UCSD-AML1 (cell line): Measurements from ENCODE around the gene RANBP17.

Experiments used
- DNase-seq: peaks from one replicate; lab custom pipeline; 2025; ENCODE audit not compliant: unreplicated experiment; lab: John Stamatoyannopoulos, UW

RANBP17 gene

GRCh38 chr5:171312129-171312974, 450.5 kb downstream of the RANBP17 start:
- no peak for DNase-seq

- DNase-seq, result no peak
Measured at GRCh38 chr5:171313481-171314206, 451.8 kb downstream of the RANBP17 start.

GRCh38 chr5:171314728-171315385, 453.0 kb downstream of the RANBP17 start:
- DNase-seq, result no peak

GRCh38 chr5:171315386-171315891, 453.6 kb downstream of the RANBP17 start:
- DNase-seq, result no peak

GRCh38 chr5:171315925-171316257, 454.1 kb downstream of the RANBP17 start:
- no peak for DNase-seq

GRCh38 chr5:171316258-171317121, 454.7 kb downstream of the RANBP17 start:
- no peak for DNase-seq

- no peak for DNase-seq
Measured at GRCh38 chr5:171317230-171317629, 455.4 kb downstream of the RANBP17 start.

GRCh38 chr5:171318026-171318425, 456.2 kb downstream of the RANBP17 start:
- DNase-seq, result no peak

- no peak for DNase-seq
Measured at GRCh38 chr5:171321447-171321846, 459.6 kb downstream of the RANBP17 start.

- DNase-seq, result no peak
Measured at GRCh38 chr5:171322527-171322926, 460.7 kb downstream of the RANBP17 start.

GRCh38 chr5:171323007-171323406, 461.2 kb downstream of the RANBP17 start:
- no peak for DNase-seq

- no peak for DNase-seq
Measured at GRCh38 chr5:171323806-171324632, 462.2 kb downstream of the RANBP17 start.

GRCh38 chr5:171330021-171330420, 468.2 kb downstream of the RANBP17 start:
- no peak for DNase-seq

- DNase-seq, result no peak
Measured at GRCh38 chr5:171335616-171336015, 473.8 kb downstream of the RANBP17 start.

- DNase-seq, result peak; percentile 19
Measured at GRCh38 chr5:171336521-171337209, 474.8 kb downstream of the RANBP17 start.

- DNase-seq, result no peak
Measured at GRCh38 chr5:171337210-171337569, 475.4 kb downstream of the RANBP17 start.

GRCh38 chr5:171340042-171340441, 478.2 kb downstream of the RANBP17 start:
- DNase-seq, result no peak

GRCh38 chr5:171340491-171340890, 478.7 kb downstream of the RANBP17 start:
- DNase-seq, result no peak

GRCh38 chr5:171342362-171343111, 480.7 kb downstream of the RANBP17 start:
- no peak for DNase-seq
